H1 (cell line): ENCODE measurements around the gene RHOBTB1. TPM values are rescaled to one million over a fixed set of nuclear protein-coding genes. Genes with fewer than 3 reads are reported as not detected.

ENCODE experiments used
- BCL11A ChIP-seq, 2 experiments: IDR thresholded peaks; one replicate each; pipeline ENCODE4 v1.6.1; 2011; ENCODE audit warnings: low read depth in 2 of 2, low read length in 2 of 2, mild to moderate bottlenecking in 2 of 2
- CEBPB ChIP-seq: IDR thresholded peaks from 2 replicates; pipeline ENCODE4 v1.6.1; 2012; ENCODE audit warnings: low read depth, low read length
- CREB1 ChIP-seq: IDR thresholded peaks from 2 replicates; pipeline ENCODE4 v1.6.1; 2012; ENCODE audit warnings: inconsistent platforms
- GTF2F1 ChIP-seq: IDR thresholded peaks from 2 replicates; pipeline ENCODE4 v1.6.1; 2012; ENCODE audit warnings: low read depth, low read length, improper control_type of control experiment, borderline replicate concordance
- HDAC6 ChIP-seq: IDR thresholded peaks from one replicate; pipeline ENCODE4 v1.7.1; 2012; ENCODE audit warnings: low read depth, mild to moderate bottlenecking, inconsistent platforms, low read length, moderate library complexity
- MAFK ChIP-seq: IDR thresholded peaks from 2 replicates; pipeline ENCODE4 v1.6.1; 2012; ENCODE audit warnings: low read depth, mild to moderate bottlenecking, improper control_type of control experiment, low read length
- PHF8 ChIP-seq: fragments of 200-600 bp; sonication (generic); conservative IDR thresholded peaks from 2 replicates; pipeline ENCODE4 v1.7.1; 2012; ENCODE audit warnings: low read depth, mild to moderate bottlenecking, inconsistent platforms, low read length, moderate library complexity
- POLR2AphosphoS5 ChIP-seq: IDR thresholded peaks from 2 replicates; pipeline ENCODE4 v1.6.1; 2011; ENCODE audit warnings: low read depth, low read length
- POU5F1 ChIP-seq: IDR thresholded peaks from 2 replicates; pipeline ENCODE4 v1.6.1; 2011; ENCODE audit warnings: low read depth, mild to moderate bottlenecking, low read length, moderate library complexity
- RAD21 ChIP-seq, 2 experiments: IDR thresholded peaks in 1 of 2; conservative IDR thresholded peaks in 1 of 2; 2 replicates each; pipeline ENCODE4 v1.6.1; 2011; ENCODE audit warnings: low read depth in 2 of 2, low read length in 2 of 2, improper control_type of control experiment in 1 of 2, inconsistent platforms in 1 of 2, mild to moderate bottlenecking in 1 of 2, moderate library complexity in 1 of 2
- RBBP5 ChIP-seq: IDR thresholded peaks from 2 replicates; pipeline ENCODE4 v1.7.1; 2012; ENCODE audit warnings: low read depth, mild to moderate bottlenecking, inconsistent platforms, low read length, moderate library complexity, borderline replicate concordance
- RNF2 ChIP-seq: fragments of 200-900, 300-1000 bp; sonication (generic); IDR thresholded peaks from 2 replicates; pipeline ENCODE4 v1.7.1; 2016; ENCODE audit warnings: borderline replicate concordance, low read depth, mild to moderate bottlenecking, antibody characterized with exemption, low read length; ENCODE audit not compliant: poor library complexity, severe bottlenecking; ENCODE audit errors: missing control alignments
- SAP30 ChIP-seq: fragments of 300-600 bp; sonication (generic); IDR thresholded peaks from 2 replicates; pipeline ENCODE4 v1.7.1; 2012; ENCODE audit warnings: low read length, moderate library complexity, mild to moderate bottlenecking, inconsistent platforms; ENCODE audit not compliant: insufficient read depth, insufficient replicate concordance
- SIRT6 ChIP-seq: IDR thresholded peaks from one replicate; pipeline ENCODE4 v1.7.1; 2012; ENCODE audit warnings: low read length, inconsistent platforms
- SIX5 ChIP-seq: IDR thresholded peaks from 2 replicates; pipeline ENCODE4 v1.6.1; 2011; ENCODE audit warnings: mild to moderate bottlenecking, low read depth, low read length
- SUZ12 ChIP-seq: fragments of 200-600 bp; sonication (generic); IDR thresholded peaks from 2 replicates; pipeline ENCODE4 v1.6.1; 2012; ENCODE audit warnings: mild to moderate bottlenecking, inconsistent platforms, low read length, moderate library complexity, mixed read lengths
- TAF7 ChIP-seq: optimal IDR thresholded peaks from 2 replicates; pipeline ENCODE3; 2011; ENCODE audit warnings: low read depth, mild to moderate bottlenecking, inconsistent platforms, low read length, moderate library complexity, borderline replicate concordance
- TEAD4 ChIP-seq: IDR thresholded peaks from 2 replicates; pipeline ENCODE4 v1.6.1; 2012; ENCODE audit warnings: low read depth, low read length, inconsistent platforms, mixed read lengths
- YY1 ChIP-seq: IDR thresholded peaks from 2 replicates; pipeline ENCODE4 v1.6.1; 2011; ENCODE audit warnings: low read depth, mild to moderate bottlenecking, low read length
- ZNF274 ChIP-seq: IDR thresholded peaks from 2 replicates; pipeline ENCODE4 v1.7.0; 2012; ENCODE audit warnings: low read length, borderline replicate concordance; ENCODE audit errors: extremely low read depth
- polyA plus RNA-seq, 7 experiments: library from polyadenylated mRNA; depleted of rRNA in 3 of 7; stranded (reverse) in 5 of 7; unstranded in 2 of 7; fragments of >200 nt in 5 of 7; fragments of 200-250 nt in 2 of 7; gene quantifications; 1 replicate in 5 of 7; 2 replicates in 1 of 7; 4 replicates in 1 of 7; pipeline versions ENCODE4 v1.2.1 to v1.2.3, GENCODE V29; 2011 to 2013; ENCODE audit warnings: missing spikeins in 2 of 7, mixed read lengths in 2 of 7
- total RNA-seq: library from RNA; stranded (reverse); fragmentation: NEBNext Ultra II Directional; extraction: Animal tissue kit (Norgen Biotek cat#: 25700); gene quantifications from 2 replicates; pipeline ENCODE4 v1.2.1, GENCODE V29; 2021
- TF ChIP-seq, protein P1 (sequence below): IDR thresholded peaks from 2 replicates; pipeline ENCODE4 v1.6.1; 2012; ENCODE audit warnings: low read length, inconsistent platforms
- TF ChIP-seq, protein P2 (sequence below): IDR thresholded peaks from 2 replicates; pipeline ENCODE4 v1.6.1; 2011; ENCODE audit warnings: low read depth, mild to moderate bottlenecking, low read length; ENCODE audit not compliant: insufficient read depth

RHOBTB1 gene
- total and polyA plus RNA-seq, 2 of the 8 experiments (the other 6 are each of a cell fraction or from before 2014, with no cell fraction given): 6.1 to 7.4 TPM

DNA sequence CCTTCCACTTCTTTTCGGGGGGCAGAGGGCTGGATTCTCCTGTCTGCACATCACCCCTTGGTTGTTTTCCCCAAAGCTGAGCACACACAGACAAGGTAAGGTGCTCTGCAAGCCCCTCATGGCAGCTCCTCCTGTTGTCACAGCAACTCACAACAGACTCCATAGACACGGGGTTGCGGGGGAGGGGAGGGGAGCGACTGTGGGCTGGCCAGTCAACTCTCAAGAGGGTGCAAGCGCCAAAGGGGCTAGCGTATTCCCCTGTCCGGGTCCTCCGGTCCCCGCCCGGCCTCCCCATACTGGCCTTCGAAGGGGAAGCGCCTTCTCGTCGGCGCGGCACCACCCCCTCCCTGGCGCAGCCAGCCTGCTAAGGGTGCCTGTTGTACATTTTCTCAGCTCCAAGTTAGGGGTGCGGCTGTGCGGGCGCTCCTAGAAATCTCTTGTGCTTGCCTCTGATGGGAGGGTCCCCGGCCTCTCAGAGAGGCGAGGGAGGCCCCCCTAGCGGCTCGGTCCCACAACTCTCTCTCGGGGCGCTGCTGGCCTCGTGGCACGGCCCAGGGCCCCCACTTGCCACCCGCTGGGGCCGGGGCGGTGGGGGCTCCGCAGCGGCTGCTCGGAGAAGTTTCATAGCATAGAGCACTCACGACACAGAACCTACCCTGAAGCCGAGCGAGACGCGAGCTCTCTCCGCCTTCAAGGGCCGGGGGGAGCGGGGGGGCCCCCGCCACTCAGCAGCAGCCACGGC lies 498 bp downstream of the RHOBTB1 start (continued):
- no peak for TF ChIP-seq GTF2F1
- no peak; the same call in 1 of the 2 replicates for TF ChIP-seq SUZ12
- TF ChIP-seq POU5F1: no peak
- peak; percentile 32; the same call in 1 of the 2 replicates for TF ChIP-seq POLR2AphosphoS5
- TF ChIP-seq, protein P1, sequence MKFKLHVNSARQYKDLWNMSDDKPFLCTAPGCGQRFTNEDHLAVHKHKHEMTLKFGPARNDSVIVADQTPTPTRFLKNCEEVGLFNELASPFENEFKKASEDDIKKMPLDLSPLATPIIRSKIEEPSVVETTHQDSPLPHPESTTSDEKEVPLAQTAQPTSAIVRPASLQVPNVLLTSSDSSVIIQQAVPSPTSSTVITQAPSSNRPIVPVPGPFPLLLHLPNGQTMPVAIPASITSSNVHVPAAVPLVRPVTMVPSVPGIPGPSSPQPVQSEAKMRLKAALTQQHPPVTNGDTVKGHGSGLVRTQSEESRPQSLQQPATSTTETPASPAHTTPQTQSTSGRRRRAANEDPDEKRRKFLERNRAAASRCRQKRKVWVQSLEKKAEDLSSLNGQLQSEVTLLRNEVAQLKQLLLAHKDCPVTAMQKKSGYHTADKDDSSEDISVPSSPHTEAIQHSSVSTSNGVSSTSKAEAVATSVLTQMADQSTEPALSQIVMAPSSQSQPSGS: no peak
- no peak for TF ChIP-seq SIX5
- no peak for TF ChIP-seq HDAC6
- TF ChIP-seq BCL11A (IDR thresholded peaks at IDR 0.05; ENCODE audit: low read depth in 2 of 2, low read length in 2 of 2): no peak
- no peak for TF ChIP-seq CREB1
- no peak for TF ChIP-seq RAD21 (IDR thresholded peaks at IDR 0.05 in 1 of 2, conservative IDR thresholded peaks at IDR 0.05 in 1 of 2; ENCODE audit: low read depth in 2 of 2, low read length in 2 of 2)
- TF ChIP-seq, protein P2, sequence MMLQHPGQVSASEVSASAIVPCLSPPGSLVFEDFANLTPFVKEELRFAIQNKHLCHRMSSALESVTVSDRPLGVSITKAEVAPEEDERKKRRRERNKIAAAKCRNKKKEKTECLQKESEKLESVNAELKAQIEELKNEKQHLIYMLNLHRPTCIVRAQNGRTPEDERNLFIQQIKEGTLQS: no peak
- TF ChIP-seq TEAD4: no peak
- TF ChIP-seq RNF2: no peak
- TF ChIP-seq MAFK: no peak
- TF ChIP-seq SAP30: peak; percentile 61
- no peak for TF ChIP-seq SIRT6
- TF ChIP-seq YY1: peak; percentile 67; the same call in 1 of the 2 replicates
- no peak for TF ChIP-seq CEBPB
- TF ChIP-seq TAF7: no peak
- TF ChIP-seq PHF8: no peak; the same call in none of the 2 replicates
- TF ChIP-seq RBBP5: peak; percentile 74; the same call in 1 of the 2 replicates
- TF ChIP-seq ZNF274: no peak
